Activated CD4-positive, alpha-beta T cell treated with anti-CD3 and anti-CD28 coated beads, Interleukin-2, amount 10 ng/mL, durations not matched to agents 24 days and 14 days (primary cell): ENCODE measurements around the gene CHRM4. TPM values are rescaled to one million over a fixed set of nuclear protein-coding genes. Genes with fewer than 3 reads are reported as not detected.

ENCODE experiments used
- DNase-seq: peaks from one replicate; pipeline ENCODE4 v3.0.0; 2022
- H3K27ac Mint-ChIP-seq: one replicate; pipeline ENCODE4 v1.8.0; 2022; ENCODE audit warnings: mild to moderate bottlenecking, mixed read lengths
- H3K27me3 Mint-ChIP-seq: one replicate; pipeline ENCODE4 v1.8.0; 2022; ENCODE audit warnings: mixed read lengths
- H3K36me3 Mint-ChIP-seq: one replicate; pipeline ENCODE4 v1.8.0; 2022; ENCODE audit warnings: low read depth, mild to moderate bottlenecking, mixed read lengths
- H3K4me1 Mint-ChIP-seq: one replicate; pipeline ENCODE4 v1.8.0; 2021; ENCODE audit warnings: mixed read lengths
- H3K4me3 Mint-ChIP-seq: one replicate; pipeline ENCODE4 v1.8.0; 2022; ENCODE audit warnings: mild to moderate bottlenecking, moderate library complexity, mixed read lengths
- H3K9me3 Mint-ChIP-seq: one replicate; pipeline ENCODE4 v1.8.0; 2021; ENCODE audit warnings: mixed read lengths
- intact Hi-C: fragments of 100-400 bp; cut with micrococcal nuclease; formaldehyde crosslinking; loops from one replicate; pipeline ENCODE4 v1.15.1; 2023
- total RNA-seq: library from RNA; stranded (reverse); gene quantifications from 2 replicates; pipeline ENCODE4 v1.2.3, GENCODE V29; 2022

The CHRM4 gene
- total RNA-seq, 1 donor from 2014 or later, result 0.84 TPM

DNA sequence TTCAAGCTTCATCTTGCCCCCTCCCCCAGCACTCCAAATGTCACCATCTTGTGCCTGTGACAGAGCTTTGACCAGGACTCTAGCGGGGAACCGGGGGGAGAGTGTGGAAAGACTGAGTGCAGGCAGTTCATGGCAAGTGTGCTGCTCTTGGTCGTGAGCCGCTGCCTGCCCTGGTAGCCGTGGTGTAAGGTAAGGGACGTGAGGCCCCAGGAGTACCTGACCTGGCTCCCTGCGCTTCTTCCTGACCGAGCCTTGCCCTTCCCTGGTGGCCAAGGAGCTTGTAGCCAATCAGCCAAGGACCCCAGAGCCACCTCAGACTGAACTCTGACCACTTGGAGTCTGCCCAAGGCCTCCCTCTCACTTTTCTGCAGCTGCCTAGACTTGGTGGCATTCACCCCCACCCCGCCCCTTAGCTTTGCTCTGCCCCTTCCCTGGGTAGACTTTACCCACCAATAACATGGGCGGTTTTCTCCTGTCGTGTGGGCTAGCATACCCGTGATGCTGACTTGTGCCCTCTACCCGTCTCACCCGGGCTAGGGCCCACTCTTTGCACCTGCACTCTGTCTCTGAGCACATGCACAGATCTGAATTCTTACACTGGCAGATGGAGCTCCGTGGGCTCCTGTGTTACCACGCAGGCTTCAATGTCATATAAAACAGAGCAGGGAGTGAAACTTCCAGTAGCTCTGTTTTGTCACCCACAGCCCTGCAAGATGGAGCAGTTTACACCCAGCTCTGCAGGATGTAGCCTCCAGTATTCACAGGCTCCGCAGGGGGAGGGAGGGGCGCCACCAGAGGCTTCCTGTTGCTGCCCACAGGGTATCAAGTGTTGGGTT, 42.8 kb downstream of the CHRM4 start:
- Mint-ChIP-seq H3K4me3 (peak overlapping the region; percentile 88), H3K27ac (peak overlapping the region; percentile 91), H3K4me1 (peaks cover 73% of the 10 kb centered on the region), H3K36me3 (peaks cover 4% of the 10 kb centered on the region), H3K27me3 (no peaks in the 10 kb centered on the region), H3K9me3 (no peaks in the 10 kb centered on the region)
- intact Hi-C loops, result loop anchor here (2.0 to 10.0 kb wide), 2 partner anchors 40 to 504 kb away; partner anchors contain the start of gene CRY2
- peak; percentile 89 for DNase-seq

DNA sequence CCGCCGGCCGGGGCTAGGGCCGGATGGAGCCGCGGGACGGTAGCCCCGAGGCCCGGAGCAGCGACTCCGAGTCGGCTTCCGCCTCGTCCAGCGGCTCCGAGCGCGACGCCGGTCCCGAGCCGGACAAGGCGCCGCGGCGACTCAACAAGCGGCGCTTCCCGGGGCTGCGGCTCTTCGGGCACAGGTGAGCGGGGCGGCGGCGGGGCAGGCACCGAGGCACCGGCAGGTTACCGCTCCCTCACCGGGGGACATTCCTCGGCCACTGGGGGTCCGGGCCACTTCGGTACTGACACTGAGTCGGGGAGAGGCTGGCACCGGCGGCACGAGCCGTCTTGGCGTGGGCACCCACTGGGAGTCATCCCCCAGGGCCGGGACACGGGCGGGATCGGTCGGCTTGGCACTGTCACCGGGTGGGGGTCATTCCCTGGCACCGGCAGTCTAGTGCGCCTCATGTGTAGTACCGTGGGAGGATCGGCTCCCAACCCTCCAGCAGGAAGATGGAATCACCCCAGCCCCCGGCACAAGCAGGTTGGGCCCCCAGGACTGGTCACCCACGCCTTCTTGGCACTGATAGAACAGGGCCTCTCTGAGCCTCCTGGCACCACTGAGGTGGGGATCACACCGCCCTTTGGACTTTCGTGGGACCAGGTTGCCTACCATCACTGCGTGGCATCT, 43.8 kb downstream of the CHRM4 start:
- peak; percentile 71 for DNase-seq
- no peaks in the 10 kb centered on the region for H3K27me3 Mint-ChIP-seq
- peak overlapping the region; percentile 91 for H3K27ac Mint-ChIP-seq
- H3K9me3 Mint-ChIP-seq, result no peaks in the 10 kb centered on the region
- H3K36me3 Mint-ChIP-seq, result peaks cover 4% of the 10 kb centered on the region
- intact Hi-C loops, result loop anchor here (1.0 to 10.0 kb wide), 4 partner anchors 14 to 503 kb away; partner anchors contain the start of genes CRY2 and PHF21A
- H3K4me3 Mint-ChIP-seq, result peak overlapping the region; percentile 88
- H3K4me1 Mint-ChIP-seq, result peaks cover 69% of the 10 kb centered on the region

DNA sequence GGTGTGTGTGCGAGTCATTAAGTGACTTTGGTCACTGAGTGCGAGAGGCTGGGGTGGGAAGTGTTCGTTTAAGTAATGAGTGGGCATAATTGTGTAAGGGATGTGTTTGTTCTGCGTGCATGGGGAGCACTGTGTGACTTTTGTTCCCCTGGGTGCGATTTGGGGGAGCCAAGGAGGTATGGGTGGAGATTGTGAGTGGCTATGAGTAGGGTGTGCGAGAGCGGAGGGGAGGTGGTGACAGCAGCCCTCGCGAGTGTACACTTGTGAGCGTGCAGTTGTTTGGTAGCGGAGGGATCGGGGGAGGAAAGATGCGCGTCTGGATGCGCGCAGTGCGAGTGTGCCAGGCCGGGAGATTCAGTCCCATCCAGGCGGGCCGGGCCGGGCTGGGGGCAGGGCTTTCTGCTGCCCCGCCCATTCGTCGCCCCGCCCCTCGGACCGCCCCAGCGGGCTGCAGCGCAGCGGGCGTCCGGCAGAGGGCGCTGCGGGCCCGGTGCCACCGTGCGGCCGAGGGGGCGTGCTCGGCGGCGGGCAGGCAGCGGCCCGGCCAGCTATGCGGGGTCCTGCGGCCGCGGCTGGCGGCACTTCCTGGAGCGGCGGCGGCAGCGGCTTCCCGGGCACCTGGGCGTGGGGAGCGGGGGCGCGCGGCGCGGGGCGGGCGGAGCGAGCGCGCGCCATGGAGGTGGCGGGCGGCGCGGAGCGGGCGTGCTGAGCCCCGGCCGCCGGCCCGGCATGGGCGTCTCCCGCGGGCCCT, 44.5 kb downstream of the CHRM4 start, which contains the start of gene DGKZ:
DGKZ (plus strand) TSS at position 578 of the 751 bp plus-strand sequence. CDS start 197 bp downstream, outside the sequence.
- H3K36me3 Mint-ChIP-seq, result peaks cover 4% of the 10 kb centered on the region
- intact Hi-C loops, result loop anchor here (1.0 to 10.0 kb wide), 3 partner anchors 14 to 502 kb away; partner anchors contain the start of genes CRY2 and PHF21A
- DNase-seq, result peak; percentile 98
- H3K27ac Mint-ChIP-seq, result peak within 1 kb of the TSS; percentile 91
- peaks cover 73% of the 10 kb centered on the region for H3K4me1 Mint-ChIP-seq
- peak within 1 kb of the TSS; percentile 88 for H3K4me3 Mint-ChIP-seq
- H3K9me3 Mint-ChIP-seq, result no peaks in the 10 kb centered on the region
- no peaks in the 10 kb centered on the region for H3K27me3 Mint-ChIP-seq

DNA sequence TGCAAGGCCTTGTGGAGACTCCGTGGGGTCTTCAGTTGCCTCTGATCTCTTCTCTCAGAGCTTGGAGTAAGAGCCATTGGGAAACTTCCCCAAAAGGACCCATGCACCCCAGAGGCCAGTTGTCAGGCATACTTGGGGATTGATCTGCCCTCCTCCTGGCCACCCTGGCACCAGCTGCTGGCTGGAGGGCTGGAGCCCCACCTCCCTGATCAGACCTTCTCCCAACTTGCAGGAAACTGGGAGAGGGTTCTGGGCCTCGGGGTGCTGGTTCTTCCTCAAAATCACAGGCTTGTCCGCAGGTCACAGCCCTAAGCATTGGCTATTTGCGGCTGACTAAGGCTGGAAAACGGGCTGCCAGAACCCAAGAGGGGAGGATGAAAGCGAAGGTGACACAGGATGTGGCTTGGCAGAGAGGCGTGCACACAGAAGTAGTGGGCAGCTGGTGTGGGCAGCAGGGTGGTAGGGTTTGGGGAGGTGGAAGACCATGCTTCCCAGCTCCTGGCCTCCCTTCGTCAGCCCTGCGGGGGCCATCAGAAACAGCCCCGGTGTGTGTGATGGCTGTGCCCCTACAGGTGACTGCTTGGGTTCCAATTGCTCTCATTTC, 45.6 kb downstream of the CHRM4 start:
- intact Hi-C loops, result loop anchor here (10.0 kb wide), 1 partner anchor 501 kb away; the partner anchor contains the start of gene CRY2
- peak; percentile 81 for DNase-seq
- Mint-ChIP-seq H3K36me3 (peaks cover 2% of the 10 kb centered on the region), H3K27ac (peak overlapping the region; percentile 85), H3K4me3 (peak overlapping the region; percentile 84), H3K27me3 (no peaks in the 10 kb centered on the region), H3K4me1 (peaks cover 73% of the 10 kb centered on the region), H3K9me3 (no peaks in the 10 kb centered on the region)

DNA sequence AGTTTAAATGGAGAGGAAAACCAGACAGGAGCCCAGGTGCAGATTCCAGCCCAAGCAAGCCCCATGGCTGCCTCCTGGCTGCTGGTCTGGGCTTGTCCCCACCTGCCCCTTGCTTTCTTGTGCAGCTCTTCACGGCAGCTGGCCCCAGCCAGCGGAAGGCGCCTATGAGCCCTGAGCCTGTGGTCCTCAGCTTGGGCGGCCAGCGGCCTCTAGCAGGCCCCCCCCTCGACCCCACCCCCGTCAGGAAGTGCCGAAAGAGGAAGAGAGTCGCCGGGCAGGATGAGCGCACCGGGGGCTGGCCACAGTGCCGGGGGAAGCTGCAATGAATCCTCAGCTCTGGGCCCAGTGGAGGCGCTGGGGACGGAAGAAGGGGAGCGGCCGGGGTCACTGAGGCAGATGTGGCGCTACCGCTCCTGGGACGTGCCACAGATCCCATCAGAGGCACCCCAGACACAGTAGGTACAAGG, 46.4 kb downstream of the CHRM4 start:
- Mint-ChIP-seq H3K9me3 (no peaks in the 10 kb centered on the region), H3K4me3 (peak overlapping the region; percentile 84), H3K36me3 (peaks cover 2% of the 10 kb centered on the region), H3K27me3 (no peaks in the 10 kb centered on the region), H3K27ac (peak overlapping the region; percentile 57), H3K4me1 (peaks cover 69% of the 10 kb centered on the region)
- intact Hi-C loops, result loop anchor here (10.0 kb wide), 1 partner anchor 500 kb away; the partner anchor contains the start of gene CRY2
- peak; percentile 73 for DNase-seq

DNA sequence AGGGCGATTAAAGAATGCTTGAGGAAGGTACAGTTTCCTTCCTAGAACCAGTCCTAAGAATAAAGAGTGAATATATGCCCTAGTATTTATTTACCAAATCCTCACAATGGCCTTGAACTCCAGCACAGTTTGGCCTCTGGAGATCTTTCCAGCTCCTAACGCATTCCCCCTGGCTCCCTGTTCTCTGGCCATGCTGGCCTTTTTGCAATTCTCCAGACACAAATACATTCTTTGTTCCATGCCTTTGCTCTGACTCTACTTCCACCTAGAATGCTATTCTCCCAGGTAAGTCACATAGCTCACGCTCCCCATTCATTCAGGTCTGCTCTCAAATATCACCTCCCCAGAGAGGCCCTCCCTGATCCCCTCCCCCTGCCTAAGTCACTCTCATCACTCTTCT, 48.1 kb downstream of the CHRM4 start:
- H3K4me1 Mint-ChIP-seq, result peaks cover 61% of the 10 kb centered on the region
- no peak overlapping the region for H3K27ac Mint-ChIP-seq
- H3K36me3 Mint-ChIP-seq, result no peaks in the 10 kb centered on the region
- H3K27me3 Mint-ChIP-seq, result no peaks in the 10 kb centered on the region
- H3K4me3 Mint-ChIP-seq, result no peak overlapping the region
- no peak for DNase-seq
- intact Hi-C loops, result loop anchor here (10.0 kb wide), 1 partner anchor 499 kb away; the partner anchor contains the start of gene CRY2
- H3K9me3 Mint-ChIP-seq, result no peaks in the 10 kb centered on the region

DNA sequence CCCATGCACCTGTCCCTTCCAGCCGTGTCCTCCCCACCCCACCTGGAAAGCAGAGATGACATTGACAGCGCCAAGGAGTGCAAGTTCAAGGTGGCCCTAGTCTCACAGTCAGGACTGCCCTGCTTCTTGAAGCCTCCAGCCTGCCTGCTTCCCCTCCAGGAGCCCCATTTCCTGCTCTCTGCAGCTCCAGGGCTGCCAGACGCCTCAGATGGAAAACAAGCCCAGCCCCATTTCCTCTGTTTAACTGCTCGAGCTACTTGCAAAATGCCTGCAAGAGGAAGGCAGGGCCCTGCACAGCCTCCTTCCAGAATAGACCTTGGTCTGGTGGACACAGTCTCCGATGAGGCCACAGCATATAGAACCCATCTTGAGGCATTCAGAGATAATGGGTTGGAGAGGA, 49.3 kb downstream of the CHRM4 start:
- no peak overlapping the region for H3K4me3 Mint-ChIP-seq
- no peaks in the 10 kb centered on the region for H3K36me3 Mint-ChIP-seq
- H3K27ac Mint-ChIP-seq, result no peak overlapping the region
- intact Hi-C loops, result loop anchor here (1.0 to 10.0 kb wide), 2 partner anchors 8 to 497 kb away; partner anchors contain the start of gene CRY2
- peak; percentile 81 for DNase-seq
- peaks cover 2% of the 10 kb centered on the region for H3K27me3 Mint-ChIP-seq
- peaks cover 63% of the 10 kb centered on the region for H3K4me1 Mint-ChIP-seq
- H3K9me3 Mint-ChIP-seq, result no peaks in the 10 kb centered on the region

DNA sequence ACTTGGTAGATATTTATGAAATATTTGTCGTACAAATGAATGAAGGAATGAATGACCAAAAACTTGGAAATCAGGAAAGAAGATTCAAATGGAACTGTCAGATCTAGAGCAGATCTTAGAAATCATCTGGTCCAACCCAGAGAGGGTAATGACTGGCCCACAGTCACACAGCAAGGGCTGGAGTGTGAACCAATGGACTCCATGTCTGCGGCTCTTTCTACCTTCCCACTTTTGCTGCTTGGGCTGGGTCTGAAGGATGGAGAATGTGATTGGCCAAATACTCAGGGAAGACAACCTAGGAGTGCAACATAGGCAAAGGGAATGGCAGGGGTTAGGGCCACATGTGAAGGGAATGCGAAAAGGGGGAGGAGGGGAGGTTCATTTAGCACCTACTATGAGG, 50.1 kb downstream of the CHRM4 start:
- intact Hi-C loops, result loop anchor here (10.0 kb wide), 1 partner anchor 497 kb away; the partner anchor contains the start of gene CRY2
- DNase-seq, result no peak
- Mint-ChIP-seq H3K36me3 (no peaks in the 10 kb centered on the region), H3K9me3 (no peaks in the 10 kb centered on the region), H3K27ac (no peak overlapping the region), H3K4me3 (no peak overlapping the region), H3K4me1 (peaks cover 60% of the 10 kb centered on the region), H3K27me3 (peaks cover 2% of the 10 kb centered on the region)

DNA sequence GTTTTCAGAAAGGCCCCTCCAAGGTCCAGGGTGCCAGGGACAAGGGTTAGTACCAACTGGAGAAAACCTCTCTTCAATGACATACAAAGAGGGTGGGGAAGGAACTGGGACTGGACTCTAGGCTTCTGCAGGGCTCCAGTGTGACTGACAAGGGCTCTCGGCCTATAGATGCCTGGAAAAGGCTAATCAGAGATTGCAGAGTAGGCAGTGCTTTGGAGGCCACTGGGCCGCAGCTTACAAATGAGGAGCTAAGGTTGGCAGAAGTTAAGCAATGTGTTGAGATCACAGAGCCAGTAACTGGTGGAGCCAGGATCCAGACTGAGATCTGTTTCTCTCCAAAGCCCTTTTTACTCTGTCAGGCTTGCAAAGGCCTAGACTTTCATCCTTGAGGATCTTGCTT, 51.8 kb downstream of the CHRM4 start:
- Mint-ChIP-seq H3K27ac (no peak overlapping the region), H3K27me3 (peaks cover 9% of the 10 kb centered on the region), H3K4me3 (no peak overlapping the region), H3K4me1 (peaks cover 50% of the 10 kb centered on the region), H3K9me3 (no peaks in the 10 kb centered on the region), H3K36me3 (no peaks in the 10 kb centered on the region)
- DNase-seq, result no peak
- intact Hi-C loops, result loop anchor here (10.0 kb wide), 1 partner anchor 495 kb away; the partner anchor contains the start of gene CRY2

DNA sequence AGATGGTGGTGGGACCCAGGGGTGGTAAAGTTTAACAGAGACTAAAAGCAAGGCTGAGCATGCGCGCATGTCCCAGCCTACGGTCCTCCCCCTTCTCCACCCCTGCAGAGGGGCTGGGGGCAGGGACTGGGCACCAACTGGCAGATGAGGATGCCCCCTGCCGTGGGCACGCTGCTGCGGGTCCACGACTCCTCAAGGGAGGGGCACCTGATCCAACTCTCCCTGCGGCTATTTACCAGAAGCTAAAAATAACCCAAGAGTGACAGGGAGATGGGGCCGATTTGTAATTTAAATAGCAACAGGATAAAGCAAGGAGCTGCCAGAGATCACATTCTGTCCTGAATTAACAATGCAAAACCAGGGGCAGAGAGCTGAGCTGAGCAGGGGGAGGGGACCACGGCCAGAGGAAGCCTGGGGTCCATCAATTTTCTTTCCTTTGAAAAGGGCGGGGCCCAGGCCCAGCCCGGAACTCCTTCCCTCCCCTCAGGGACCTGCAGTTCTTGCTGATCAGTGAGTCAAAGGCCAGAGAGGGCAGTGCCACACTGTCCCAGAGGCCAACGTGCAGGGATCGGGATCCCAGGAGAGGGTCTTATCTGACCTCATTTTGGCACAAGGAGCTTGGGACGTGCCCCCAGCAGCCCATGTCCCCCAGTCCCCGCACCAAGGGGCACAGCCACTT, 52.4 kb downstream of the CHRM4 start:
- H3K27ac Mint-ChIP-seq, result no peak overlapping the region
- no peak overlapping the region for H3K4me3 Mint-ChIP-seq
- intact Hi-C loops, result no loop called here
- peaks cover 15% of the 10 kb centered on the region for H3K27me3 Mint-ChIP-seq
- H3K4me1 Mint-ChIP-seq, result peaks cover 45% of the 10 kb centered on the region
- H3K36me3 Mint-ChIP-seq, result no peaks in the 10 kb centered on the region
- H3K9me3 Mint-ChIP-seq, result no peaks in the 10 kb centered on the region
- no peak for DNase-seq

DNA sequence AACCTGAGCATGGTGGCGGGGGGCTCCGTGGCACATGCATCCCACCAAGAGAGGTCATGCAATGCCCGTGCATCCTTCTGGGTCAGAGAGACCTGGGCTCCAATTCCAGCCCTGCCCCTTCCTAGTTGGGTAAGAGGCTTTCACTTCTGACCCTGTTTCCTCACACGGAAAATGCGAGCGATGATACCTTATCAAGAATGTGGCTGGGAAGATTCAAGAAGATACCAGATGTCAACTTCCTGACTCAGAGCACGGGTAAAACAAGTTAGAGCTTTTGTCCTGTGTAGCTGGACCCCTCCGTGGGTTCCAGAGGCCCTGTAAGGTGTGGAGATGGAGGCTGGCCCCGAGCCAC, 53.0 kb downstream of the CHRM4 start:
- no peaks in the 10 kb centered on the region for H3K36me3 Mint-ChIP-seq
- H3K4me1 Mint-ChIP-seq, result peaks cover 40% of the 10 kb centered on the region
- intact Hi-C loops, result no loop called here
- peaks cover 19% of the 10 kb centered on the region for H3K27me3 Mint-ChIP-seq
- H3K4me3 Mint-ChIP-seq, result no peak overlapping the region
- no peak overlapping the region for H3K27ac Mint-ChIP-seq
- H3K9me3 Mint-ChIP-seq, result no peaks in the 10 kb centered on the region
- no peak for DNase-seq

DNA sequence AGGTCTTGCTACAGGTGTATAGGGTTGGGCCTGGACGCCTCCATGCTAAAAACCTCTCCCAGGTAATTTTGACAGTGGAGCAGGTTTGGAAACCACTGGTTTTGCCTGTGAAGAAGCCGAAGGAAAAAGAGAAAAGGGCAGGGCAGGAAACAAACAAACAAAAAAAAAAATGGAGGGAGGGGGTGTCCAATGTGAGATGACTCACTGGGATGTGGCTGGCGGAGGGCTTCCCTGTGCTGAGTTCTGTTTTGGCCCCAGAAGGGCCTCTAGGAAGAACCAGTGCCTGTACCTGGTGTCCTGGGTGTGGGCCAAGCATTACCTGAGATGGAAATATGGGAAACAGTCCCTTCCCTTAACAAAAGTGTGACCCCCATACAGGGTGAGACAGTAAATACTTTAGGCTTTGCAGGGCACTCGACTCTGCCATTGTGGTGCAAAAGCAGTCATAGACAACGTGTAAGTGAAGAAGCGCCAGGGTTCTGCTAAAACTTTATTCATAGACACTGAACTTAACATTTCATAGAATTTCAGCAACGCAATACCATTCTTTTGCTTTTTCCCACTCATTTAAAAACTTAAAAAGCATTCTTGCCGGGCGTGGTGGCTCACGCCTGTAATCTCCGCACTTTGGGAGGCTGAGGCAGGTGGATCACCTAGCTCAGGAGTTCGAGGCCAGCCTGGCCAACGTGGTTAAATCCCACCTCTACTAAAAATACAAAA, 53.8 kb downstream of the CHRM4 start:
- DNase-seq, result no peak
- Mint-ChIP-seq H3K27ac (no peak overlapping the region), H3K9me3 (no peaks in the 10 kb centered on the region), H3K36me3 (no peaks in the 10 kb centered on the region), H3K4me1 (peaks cover 38% of the 10 kb centered on the region), H3K27me3 (peaks cover 22% of the 10 kb centered on the region), H3K4me3 (no peak overlapping the region)
- intact Hi-C loops, result no loop called here
